ENCODE measurements around the gene F10.

DNA sequence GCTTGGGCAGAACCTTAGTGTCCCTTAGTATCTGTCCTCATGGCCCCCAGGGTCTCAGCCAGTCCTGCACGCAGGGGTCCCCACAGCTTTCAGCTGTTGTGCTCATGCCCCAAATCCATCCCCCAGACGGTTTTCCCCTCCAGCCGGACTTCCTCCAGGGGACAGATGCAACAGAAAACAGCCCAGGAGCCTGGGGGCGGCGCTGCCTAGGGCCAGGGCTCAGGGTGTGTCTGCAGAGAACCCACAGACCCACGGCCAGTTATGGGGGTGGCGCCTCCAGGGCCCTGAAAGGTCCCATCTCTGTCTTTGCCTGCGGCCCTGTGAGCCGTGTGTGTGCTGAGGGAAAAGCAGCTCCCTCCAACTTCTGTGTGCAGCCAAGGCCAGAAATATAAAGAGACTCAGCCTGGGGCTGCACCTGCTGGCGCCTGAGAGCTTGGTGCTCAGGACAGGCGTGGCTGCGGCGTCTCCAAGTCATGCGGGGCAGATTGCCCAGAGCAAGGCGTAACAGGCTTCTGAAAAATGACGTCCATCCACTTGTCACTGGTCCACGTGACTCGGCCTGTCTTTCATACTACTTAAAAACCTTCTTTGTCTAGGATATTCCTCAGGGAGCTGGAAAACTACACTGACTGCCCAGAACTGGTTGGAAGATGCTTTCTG, 39.1 kb upstream of the F10 start:
- TF ChIP-seq, protein P1, sequence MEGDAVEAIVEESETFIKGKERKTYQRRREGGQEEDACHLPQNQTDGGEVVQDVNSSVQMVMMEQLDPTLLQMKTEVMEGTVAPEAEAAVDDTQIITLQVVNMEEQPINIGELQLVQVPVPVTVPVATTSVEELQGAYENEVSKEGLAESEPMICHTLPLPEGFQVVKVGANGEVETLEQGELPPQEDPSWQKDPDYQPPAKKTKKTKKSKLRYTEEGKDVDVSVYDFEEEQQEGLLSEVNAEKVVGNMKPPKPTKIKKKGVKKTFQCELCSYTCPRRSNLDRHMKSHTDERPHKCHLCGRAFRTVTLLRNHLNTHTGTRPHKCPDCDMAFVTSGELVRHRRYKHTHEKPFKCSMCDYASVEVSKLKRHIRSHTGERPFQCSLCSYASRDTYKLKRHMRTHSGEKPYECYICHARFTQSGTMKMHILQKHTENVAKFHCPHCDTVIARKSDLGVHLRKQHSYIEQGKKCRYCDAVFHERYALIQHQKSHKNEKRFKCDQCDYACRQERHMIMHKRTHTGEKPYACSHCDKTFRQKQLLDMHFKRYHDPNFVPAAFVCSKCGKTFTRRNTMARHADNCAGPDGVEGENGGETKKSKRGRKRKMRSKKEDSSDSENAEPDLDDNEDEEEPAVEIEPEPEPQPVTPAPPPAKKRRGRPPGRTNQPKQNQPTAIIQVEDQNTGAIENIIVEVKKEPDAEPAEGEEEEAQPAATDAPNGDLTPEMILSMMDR (conservative IDR thresholded peaks at IDR 0.05): no peak
- no peak for TF ChIP-seq EZH2 (IDR thresholded peaks at IDR 0.05; ENCODE audit: low read depth)

Measured in PC-9 (cell line).